ENCODE measurements around the gene UBE2G2. TPM values are rescaled to one million over a fixed set of nuclear protein-coding genes. Genes with fewer than 3 reads are reported as not detected.
A peak's percentile ranks its signal among the peaks of the same experiment; 100 is the strongest.

The UBE2G2 gene
- total RNA-seq, 6 experiments from 2014 or later: 53.5 to 73.3 (median 61.0) TPM

DNA sequence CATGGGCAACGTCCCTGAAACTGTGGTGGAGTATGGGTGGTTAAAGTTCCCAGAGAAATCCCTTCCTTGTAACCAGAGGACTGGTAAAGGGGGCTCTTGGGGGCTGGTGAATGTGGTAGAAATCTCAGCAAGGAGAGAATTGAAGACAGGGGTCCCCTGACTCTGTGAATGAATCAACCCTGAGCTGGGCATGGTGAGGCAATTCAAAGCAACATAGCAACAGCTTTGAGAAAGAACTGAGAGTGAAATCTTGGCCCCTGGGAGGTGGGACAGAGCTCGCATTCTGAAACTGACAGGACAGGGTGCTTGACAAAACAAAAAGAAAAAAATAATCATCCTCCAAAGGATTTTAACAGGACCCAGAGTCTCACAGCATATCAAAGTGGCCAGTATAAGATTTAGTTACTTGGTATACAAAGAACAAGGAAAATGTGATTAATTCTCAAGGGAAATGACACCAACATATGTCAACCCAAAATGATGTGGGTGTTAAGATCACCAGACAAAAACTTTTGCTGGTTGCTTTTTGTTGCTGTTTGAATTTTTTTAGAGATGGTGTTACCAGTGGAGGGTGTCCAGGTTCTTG is 28.0 kb upstream of the UBE2G2 start:
- DNase-seq: no peak

DNA sequence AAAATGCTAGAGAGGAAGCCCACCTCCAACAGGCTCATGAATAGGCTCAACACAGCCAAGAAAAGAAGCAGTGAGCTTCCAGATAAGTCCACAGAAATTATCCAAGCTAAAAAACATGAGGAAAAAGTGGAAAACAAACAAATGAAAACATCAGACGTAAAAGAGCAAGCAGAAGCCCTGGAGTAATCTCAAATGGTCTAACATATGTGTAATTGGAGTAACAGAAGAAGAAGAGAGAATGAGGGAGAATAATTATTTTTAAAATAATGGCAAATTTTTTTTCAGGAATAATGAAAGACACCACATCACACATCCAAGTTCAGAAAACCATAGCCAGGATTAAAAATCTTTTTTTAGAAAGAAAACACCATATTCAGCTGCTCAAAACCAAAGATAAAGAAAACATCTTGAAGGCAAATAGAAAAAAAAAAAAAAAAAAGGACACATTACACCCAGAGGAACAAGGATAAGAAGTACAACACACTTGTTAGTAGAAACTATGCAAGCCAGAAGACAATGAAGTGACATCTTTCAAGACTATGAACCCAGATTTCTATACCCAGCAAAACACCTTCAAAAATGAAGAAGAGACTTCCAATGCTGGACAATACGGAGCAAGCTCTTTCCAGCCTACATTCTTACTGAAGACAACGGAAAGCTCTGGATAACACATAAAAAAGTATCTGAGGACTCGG is 26.9 kb upstream of the UBE2G2 start:
- peaks cover 19% of the 10 kb centered on the region for H3K27me3 Mint-ChIP-seq (ENCODE audit: insufficient read depth)
- DNase-seq: no peak
- TF ChIP-seq, protein P1, sequence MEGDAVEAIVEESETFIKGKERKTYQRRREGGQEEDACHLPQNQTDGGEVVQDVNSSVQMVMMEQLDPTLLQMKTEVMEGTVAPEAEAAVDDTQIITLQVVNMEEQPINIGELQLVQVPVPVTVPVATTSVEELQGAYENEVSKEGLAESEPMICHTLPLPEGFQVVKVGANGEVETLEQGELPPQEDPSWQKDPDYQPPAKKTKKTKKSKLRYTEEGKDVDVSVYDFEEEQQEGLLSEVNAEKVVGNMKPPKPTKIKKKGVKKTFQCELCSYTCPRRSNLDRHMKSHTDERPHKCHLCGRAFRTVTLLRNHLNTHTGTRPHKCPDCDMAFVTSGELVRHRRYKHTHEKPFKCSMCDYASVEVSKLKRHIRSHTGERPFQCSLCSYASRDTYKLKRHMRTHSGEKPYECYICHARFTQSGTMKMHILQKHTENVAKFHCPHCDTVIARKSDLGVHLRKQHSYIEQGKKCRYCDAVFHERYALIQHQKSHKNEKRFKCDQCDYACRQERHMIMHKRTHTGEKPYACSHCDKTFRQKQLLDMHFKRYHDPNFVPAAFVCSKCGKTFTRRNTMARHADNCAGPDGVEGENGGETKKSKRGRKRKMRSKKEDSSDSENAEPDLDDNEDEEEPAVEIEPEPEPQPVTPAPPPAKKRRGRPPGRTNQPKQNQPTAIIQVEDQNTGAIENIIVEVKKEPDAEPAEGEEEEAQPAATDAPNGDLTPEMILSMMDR (IDR thresholded peaks at IDR 0.05): no peak
- H3K27ac Mint-ChIP-seq: no peak overlapping the region
- peaks cover 32% of the 10 kb centered on the region for H3K9me3 Mint-ChIP-seq
- no peaks in the 10 kb centered on the region for H3K4me1 Mint-ChIP-seq (ENCODE audit: low read depth)
- no peak overlapping the region for H3K4me3 Mint-ChIP-seq
- peaks cover 26% of the 10 kb centered on the region for H3K36me3 Mint-ChIP-seq (ENCODE audit: low read depth)

More for the DNA sequence above, 28.0 kb upstream of the UBE2G2 start:
- Mint-ChIP-seq H3K36me3 (ENCODE audit: low read depth) (peaks cover 21% of the 10 kb centered on the region), H3K4me1 (ENCODE audit: low read depth) (no peaks in the 10 kb centered on the region), H3K27me3 (ENCODE audit: insufficient read depth) (peaks cover 19% of the 10 kb centered on the region), H3K27ac (no peak overlapping the region), H3K9me3 (peaks cover 27% of the 10 kb centered on the region), H3K4me3 (no peak overlapping the region)
- TF ChIP-seq, protein P1 (IDR thresholded peaks at IDR 0.05): no peak

DNA sequence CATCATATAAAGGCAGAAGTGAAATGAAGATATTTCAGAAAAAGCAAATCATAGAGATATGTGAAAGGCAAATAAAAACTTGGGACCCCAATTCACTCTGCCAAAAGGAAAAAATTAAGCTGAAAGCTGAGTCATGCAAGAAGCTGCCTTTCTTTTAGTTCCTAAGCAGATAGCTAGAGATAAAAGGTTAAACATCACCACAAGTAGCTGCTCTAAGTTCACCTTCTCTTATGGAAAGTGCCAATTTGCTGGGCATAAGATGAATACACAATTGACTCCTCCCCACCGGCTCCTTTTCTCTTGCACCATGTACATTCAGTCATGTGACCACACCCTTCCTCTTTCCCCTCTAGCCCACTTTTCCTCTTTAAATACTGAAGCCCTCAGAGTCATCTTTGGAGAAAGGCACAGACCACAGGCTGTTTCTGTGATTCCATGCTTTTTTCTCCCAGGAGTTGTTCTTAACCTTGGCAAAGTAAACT is 21.6 kb upstream of the UBE2G2 start:
- DNase-seq: no peak
- H3K4me1 Mint-ChIP-seq (ENCODE audit: low read depth): peaks cover 15% of the 10 kb centered on the region; the same call in 1 of the 2 replicates
- peaks cover 37% of the 10 kb centered on the region for H3K9me3 Mint-ChIP-seq
- peaks cover 42% of the 10 kb centered on the region for H3K36me3 Mint-ChIP-seq (ENCODE audit: low read depth)
- H3K4me3 Mint-ChIP-seq: no peak overlapping the region
- H3K27me3 Mint-ChIP-seq (ENCODE audit: insufficient read depth): peaks cover 7% of the 10 kb centered on the region
- no peak overlapping the region for H3K27ac Mint-ChIP-seq
- TF ChIP-seq, protein P1 (IDR thresholded peaks at IDR 0.05): no peak

DNA sequence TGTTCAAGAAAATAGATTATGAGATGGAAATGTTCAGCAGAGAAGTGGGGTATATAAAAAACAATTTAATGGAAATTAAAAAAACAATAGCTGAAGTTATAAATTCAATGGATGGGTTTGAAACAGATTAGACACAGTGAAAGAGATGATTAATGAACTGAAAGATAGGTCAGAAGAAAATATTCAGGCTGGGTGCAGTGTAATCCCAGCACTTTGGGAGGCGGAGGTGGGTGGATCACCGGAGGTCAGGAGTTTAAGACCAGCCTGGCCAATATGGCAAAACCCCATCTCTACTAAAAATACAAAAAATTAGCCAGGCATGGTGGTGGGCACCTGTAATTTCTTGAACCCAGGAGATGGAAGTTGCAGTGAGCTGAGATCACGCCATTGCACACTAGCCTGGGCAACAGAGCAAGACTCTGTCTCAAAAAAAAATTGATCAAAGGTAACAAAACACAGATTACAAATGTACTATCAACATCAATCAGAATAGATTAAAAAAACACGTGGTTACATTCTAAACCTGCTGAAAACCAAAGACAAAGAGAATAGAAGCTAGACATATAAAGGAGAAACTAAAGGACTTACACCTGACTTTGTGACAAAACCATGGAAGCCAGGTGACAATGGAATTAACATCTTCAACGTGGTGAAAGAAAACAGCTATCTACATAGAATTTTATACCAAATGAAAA is 21.0 kb upstream of the UBE2G2 start:
- peaks cover 37% of the 10 kb centered on the region for H3K36me3 Mint-ChIP-seq (ENCODE audit: low read depth)
- H3K4me1 Mint-ChIP-seq (ENCODE audit: low read depth): peaks cover 15% of the 10 kb centered on the region; the same call in 1 of the 2 replicates
- H3K4me3 Mint-ChIP-seq: no peak overlapping the region
- no peak for DNase-seq
- TF ChIP-seq, protein P1 (IDR thresholded peaks at IDR 0.05): no peak
- H3K27ac Mint-ChIP-seq: no peak overlapping the region
- H3K9me3 Mint-ChIP-seq: peaks cover 31% of the 10 kb centered on the region
- peaks cover 4% of the 10 kb centered on the region for H3K27me3 Mint-ChIP-seq (ENCODE audit: insufficient read depth)

DNA sequence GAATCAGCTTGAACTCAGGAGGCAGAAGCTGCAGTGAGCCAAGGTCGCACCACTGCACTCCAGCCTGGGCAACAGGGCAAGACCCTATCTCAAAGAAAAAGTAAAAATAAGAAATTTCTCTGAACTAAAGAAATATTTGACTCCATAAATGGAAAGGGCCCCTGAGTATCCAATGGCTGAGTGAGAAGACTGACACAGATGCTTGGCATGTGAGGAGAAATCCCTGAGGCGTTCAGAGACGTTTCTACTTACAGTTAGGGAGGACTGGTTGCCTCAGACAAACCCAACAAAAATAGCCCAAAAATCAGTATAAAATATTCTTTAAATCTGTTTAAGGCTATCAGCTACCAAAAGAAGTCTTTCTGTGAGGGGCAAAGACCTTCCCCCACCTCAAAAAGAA is 19.2 kb upstream of the UBE2G2 start:
- Mint-ChIP-seq H3K36me3 (ENCODE audit: low read depth) (peaks cover 30% of the 10 kb centered on the region), H3K9me3 (peaks cover 24% of the 10 kb centered on the region), H3K27ac (peak overlapping the region; percentile 53), H3K4me3 (no peak overlapping the region), H3K4me1 (ENCODE audit: low read depth) (peaks cover 23% of the 10 kb centered on the region), H3K27me3 (ENCODE audit: insufficient read depth) (no peaks in the 10 kb centered on the region; the same call in 1 of the 2 replicates)
- peak; percentile 79 for DNase-seq
- TF ChIP-seq, protein P1 (IDR thresholded peaks at IDR 0.05): no peak

All from HFFc6 (cell line).